ENCODE data around the gene MYO5A. TPM values are rescaled to one million over a fixed set of nuclear protein-coding genes. Genes with fewer than 3 reads are reported as not detected.
"Not testable (repeated sequence)": the region's sequence is repeated elsewhere in the genome, so short reads cannot be mapped to it uniquely, and the experiment has no call there.

Gene MYO5A
- total RNA-seq, 2 experiments from 2014 or later = 15.8 to 18.1 TPM

- no peak overlapping the region for H3K4me3 Mint-ChIP-seq
- no peaks in the 10 kb centered on the region for H3K27me3 Mint-ChIP-seq
- no peak for DNase-seq
- peaks cover 2% of the 10 kb centered on the region for H3K9me3 Mint-ChIP-seq
- no peaks in the 10 kb centered on the region for H3K36me3 Mint-ChIP-seq
- H3K4me1 Mint-ChIP-seq = peaks cover 22% of the 10 kb centered on the region
- H3K27ac Mint-ChIP-seq = no peak overlapping the region
Observed at GRCh38 chr15:52440946-52441345, 87.7 kb downstream of the MYO5A start.

DNA sequence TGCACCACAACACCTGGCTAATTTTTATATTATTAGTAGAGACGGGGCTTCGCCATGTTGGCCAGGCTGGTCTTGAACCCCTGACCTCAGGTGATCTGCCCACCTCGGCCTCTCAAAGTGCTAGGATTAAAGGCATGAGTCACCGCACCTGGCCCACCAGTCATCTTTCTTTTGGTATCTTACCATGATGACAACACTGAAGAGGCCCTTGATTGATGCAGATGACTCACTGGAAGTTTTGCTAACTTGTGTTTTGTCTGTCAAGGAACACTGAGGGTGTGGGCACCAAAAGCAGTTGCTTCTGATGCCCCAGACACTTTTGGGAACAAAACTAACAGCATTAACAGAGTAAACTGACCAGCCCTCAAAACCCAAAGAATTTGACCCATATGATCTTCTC lies 88.3 kb downstream of the MYO5A start:
- no peaks in the 10 kb centered on the region for H3K27me3 Mint-ChIP-seq
- no peak overlapping the region for H3K4me3 Mint-ChIP-seq
- H3K36me3 Mint-ChIP-seq = no peaks in the 10 kb centered on the region
- no peak overlapping the region for H3K27ac Mint-ChIP-seq
- peaks cover 20% of the 10 kb centered on the region for H3K4me1 Mint-ChIP-seq
- peaks cover 2% of the 10 kb centered on the region for H3K9me3 Mint-ChIP-seq
- DNase-seq = no peak

- H3K36me3 Mint-ChIP-seq = no peaks in the 10 kb centered on the region
- no peak overlapping the region for H3K4me3 Mint-ChIP-seq
- peaks cover 20% of the 10 kb centered on the region for H3K4me1 Mint-ChIP-seq
- H3K27me3 Mint-ChIP-seq = no peaks in the 10 kb centered on the region
- no peak for DNase-seq
- no peak overlapping the region for H3K27ac Mint-ChIP-seq
- peaks cover 2% of the 10 kb centered on the region for H3K9me3 Mint-ChIP-seq
Observed at GRCh38 chr15:52439470-52439869, 89.2 kb downstream of the MYO5A start.

DNA sequence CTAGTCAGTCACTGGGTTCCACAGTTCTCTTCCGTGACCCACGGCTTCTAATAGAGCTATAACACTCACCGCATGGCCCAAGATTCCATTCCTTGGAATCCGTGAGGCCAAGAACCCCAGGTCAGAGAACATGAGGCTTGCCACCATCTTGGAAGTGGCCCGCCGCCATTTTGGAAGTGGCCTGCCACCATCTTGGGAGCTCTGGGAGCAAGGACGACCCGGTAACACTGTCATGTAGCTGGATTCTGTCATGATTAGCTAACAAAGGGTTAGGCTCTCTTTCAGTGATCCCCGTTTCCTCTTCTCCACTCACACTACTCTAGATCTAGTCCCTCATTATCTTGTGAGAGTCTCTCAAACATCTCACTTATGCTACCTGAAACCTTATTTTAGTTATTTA lies 89.6 kb downstream of the MYO5A start:
- H3K27me3 Mint-ChIP-seq, H3K4me3 Mint-ChIP-seq, H3K9me3 Mint-ChIP-seq, DNase-seq, H3K27ac Mint-ChIP-seq, H3K36me3 Mint-ChIP-seq: not testable (repeated sequence)
- H3K4me1 Mint-ChIP-seq = peaks cover 20% of the 10 kb centered on the region

DNA sequence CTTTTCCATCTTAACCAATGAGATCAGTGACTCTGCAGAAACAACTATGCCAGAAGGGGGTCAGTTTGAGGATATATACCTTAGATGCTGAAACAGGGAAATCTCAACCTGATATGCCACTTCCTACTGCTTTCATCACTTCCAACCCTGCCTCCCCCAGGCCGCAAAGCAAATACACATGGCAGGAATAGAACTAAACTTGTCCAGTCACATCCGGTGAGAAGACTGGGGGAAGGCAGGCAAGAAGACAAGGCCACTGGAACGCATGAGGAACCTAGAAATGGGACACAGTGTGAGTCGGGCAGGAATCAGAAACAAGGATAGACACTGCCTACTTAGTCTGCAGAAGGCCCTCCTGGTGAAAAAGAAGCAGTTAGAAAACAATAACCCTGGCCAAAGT lies 90.6 kb downstream of the MYO5A start:
- Mint-ChIP-seq H3K4me3 (no peak overlapping the region), H3K27ac (peak overlapping the region; percentile 44), H3K9me3 (peaks cover 2% of the 10 kb centered on the region), H3K27me3 (no peaks in the 10 kb centered on the region), H3K36me3 (no peaks in the 10 kb centered on the region), H3K4me1 (peaks cover 21% of the 10 kb centered on the region)
- no peak for DNase-seq

GRCh38 chr15:52437646-52438045 lies 91.0 kb downstream of the MYO5A start:
- Mint-ChIP-seq H3K4me3 (no peak overlapping the region), H3K9me3 (peaks cover 2% of the 10 kb centered on the region), H3K27me3 (no peaks in the 10 kb centered on the region), H3K36me3 (no peaks in the 10 kb centered on the region), H3K4me1 (peaks cover 24% of the 10 kb centered on the region), H3K27ac (peak overlapping the region; percentile 44)
- no peak for DNase-seq

DNA sequence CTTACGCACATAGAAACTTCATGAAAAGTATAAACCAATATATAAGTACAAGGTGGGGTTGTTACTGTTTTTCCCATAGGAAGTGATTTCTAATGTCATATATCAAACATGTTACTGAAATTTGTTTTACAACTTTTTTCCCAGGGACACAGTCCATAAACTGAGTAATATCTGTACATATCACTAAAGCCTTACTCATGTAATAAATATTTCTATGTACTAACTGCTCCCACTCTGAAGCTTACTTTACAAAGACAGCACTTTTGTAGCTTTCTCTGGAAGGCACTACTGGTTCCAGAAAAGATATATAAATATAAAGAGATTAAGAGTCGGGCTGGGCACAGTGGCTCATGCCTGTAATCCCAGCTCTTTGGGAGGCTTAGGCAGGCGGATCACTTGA lies 91.7 kb downstream of the MYO5A start:
- no peaks in the 10 kb centered on the region for H3K36me3 Mint-ChIP-seq
- no peaks in the 10 kb centered on the region for H3K27me3 Mint-ChIP-seq
- no peak for DNase-seq
- H3K27ac Mint-ChIP-seq = no peak overlapping the region
- H3K4me1 Mint-ChIP-seq = peaks cover 22% of the 10 kb centered on the region
- peaks cover 2% of the 10 kb centered on the region for H3K9me3 Mint-ChIP-seq
- H3K4me3 Mint-ChIP-seq = no peak overlapping the region

DNA sequence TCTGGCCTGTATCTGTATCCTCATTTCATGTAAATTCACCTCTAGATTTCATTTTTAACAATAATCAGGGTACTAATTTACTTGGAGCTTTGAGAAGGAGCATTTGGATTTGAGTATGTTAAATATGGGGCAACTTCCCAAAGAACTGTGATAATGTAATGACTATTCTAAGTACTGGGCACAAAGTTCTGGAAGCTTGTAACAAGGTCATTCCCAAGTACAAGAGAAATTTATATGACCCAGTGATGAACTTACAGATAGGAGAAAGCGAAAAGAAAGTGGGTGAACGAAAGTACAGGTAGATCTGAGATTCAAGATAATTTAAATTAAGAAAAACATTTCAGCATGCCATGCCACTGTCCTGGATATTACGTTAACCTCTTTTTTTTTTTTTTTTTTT lies 93.8 kb downstream of the MYO5A start:
- DNase-seq = no peak
- Mint-ChIP-seq H3K4me3 (no peak overlapping the region), H3K36me3 (no peaks in the 10 kb centered on the region), H3K4me1 (peaks cover 19% of the 10 kb centered on the region), H3K27ac (no peak overlapping the region), H3K9me3 (peaks cover 2% of the 10 kb centered on the region), H3K27me3 (no peaks in the 10 kb centered on the region)

GRCh38 chr15:52428297-52428696 lies 100.4 kb downstream of the MYO5A start:
- Mint-ChIP-seq H3K27ac (no peak overlapping the region), H3K36me3 (peaks cover 2% of the 10 kb centered on the region), H3K9me3 (no peaks in the 10 kb centered on the region), H3K27me3 (no peaks in the 10 kb centered on the region), H3K4me3 (no peak overlapping the region), H3K4me1 (peaks cover 5% of the 10 kb centered on the region)
- DNase-seq = no peak

DNA sequence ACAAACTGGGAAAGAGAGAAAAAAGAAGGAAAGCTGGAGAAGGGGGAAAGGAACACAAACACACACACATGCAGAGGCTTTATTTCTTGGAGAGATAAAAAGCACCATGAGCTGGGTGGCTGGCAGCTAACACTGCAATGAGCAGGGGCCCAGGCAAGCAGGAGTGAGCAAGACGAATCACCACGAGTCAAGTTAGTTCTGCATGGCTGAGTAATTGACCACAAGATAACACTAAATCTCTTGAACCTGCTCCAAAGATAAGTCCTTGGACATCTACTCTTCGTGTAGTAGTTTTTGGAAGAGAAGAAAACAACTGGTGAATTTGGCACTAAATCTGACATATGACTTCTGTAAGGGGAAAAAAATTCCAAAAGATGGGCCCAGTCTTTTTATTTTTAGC lies 100.9 kb downstream of the MYO5A start:
- H3K9me3 Mint-ChIP-seq = no peaks in the 10 kb centered on the region
- DNase-seq = no peak
- peaks cover 2% of the 10 kb centered on the region for H3K4me1 Mint-ChIP-seq
- H3K27ac Mint-ChIP-seq = no peak overlapping the region
- H3K4me3 Mint-ChIP-seq = no peak overlapping the region
- H3K27me3 Mint-ChIP-seq = no peaks in the 10 kb centered on the region
- peaks cover 3% of the 10 kb centered on the region for H3K36me3 Mint-ChIP-seq

DNA sequence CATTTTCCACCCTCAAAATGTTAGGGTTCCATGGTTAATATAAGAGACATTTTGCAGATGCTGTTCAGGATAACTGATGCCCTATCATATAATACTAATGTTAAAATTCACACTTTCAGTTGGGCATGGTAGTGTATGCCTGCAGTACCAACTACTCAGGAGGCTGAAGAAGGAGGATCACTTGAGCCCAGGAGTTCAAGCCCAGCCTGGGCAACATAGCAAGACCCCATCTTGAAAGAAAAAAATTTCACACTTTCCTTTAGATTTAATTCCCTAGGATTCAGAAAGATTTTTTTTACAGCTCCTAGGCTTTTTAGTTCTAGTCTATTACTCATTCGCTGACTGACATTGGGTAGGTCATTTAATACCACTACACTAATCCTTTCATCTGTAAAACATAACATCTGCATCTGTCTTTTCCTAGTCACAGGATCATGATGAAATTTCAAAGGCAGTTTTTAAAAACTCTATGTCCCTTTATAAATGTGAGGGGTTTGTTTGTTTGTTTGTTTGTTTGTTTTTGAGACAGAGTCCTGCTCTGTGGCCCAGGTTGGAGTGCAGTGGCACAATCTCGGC lies 103.7 kb downstream of the MYO5A start:
- Mint-ChIP-seq H3K27ac (no peak overlapping the region), H3K27me3 (no peaks in the 10 kb centered on the region), H3K4me3 (no peak overlapping the region), H3K4me1 (no peaks in the 10 kb centered on the region), H3K36me3 (peaks cover 3% of the 10 kb centered on the region), H3K9me3 (no peaks in the 10 kb centered on the region)
- DNase-seq = no peak

DNA sequence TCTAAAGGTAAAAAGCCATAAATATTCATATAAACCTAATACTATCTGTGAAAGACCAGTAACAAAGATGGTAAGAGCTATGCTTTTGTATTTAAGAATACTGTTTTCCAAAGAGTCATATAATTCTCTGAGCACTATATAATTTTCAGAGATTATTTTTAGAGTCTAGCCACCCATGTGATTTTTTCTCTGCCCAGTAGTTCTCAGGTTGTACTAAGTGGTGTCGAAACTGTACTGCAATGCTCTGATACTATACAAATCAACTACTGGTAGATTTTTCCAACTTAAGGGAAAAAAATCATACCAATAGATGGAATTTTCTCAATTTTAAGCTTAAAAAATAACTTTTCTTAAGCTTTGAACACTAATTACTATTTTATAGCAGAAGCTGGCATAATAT lies 104.8 kb downstream of the MYO5A start:
- no peak for DNase-seq
- Mint-ChIP-seq H3K27me3 (no peaks in the 10 kb centered on the region), H3K27ac (no peak overlapping the region), H3K4me3 (no peak overlapping the region), H3K4me1 (no peaks in the 10 kb centered on the region), H3K36me3 (peaks cover 3% of the 10 kb centered on the region), H3K9me3 (no peaks in the 10 kb centered on the region)

DNA sequence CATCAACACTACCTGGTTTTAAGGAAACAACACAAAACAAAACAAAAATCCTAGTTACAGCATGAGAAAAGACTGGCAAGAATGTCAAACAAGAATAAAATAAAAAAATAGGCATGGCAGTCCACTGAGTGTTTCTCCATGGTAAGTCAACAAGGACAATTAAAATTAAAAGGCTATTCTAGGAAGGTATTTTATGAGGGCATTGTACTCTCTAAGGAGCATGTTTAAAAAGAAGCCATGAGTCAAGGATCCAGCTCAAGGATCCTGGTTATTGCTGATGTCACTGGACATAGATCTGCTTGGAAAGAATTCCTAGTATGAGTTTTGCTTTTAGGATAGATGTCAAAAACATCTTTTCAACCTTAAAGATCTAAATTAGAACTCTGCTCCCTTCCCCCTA lies 106.7 kb downstream of the MYO5A start:
- no peak overlapping the region for H3K4me3 Mint-ChIP-seq
- H3K36me3 Mint-ChIP-seq = peaks cover 6% of the 10 kb centered on the region
- no peak overlapping the region for H3K27ac Mint-ChIP-seq
- DNase-seq = no peak
- no peaks in the 10 kb centered on the region for H3K27me3 Mint-ChIP-seq
- H3K4me1 Mint-ChIP-seq = peaks cover 2% of the 10 kb centered on the region
- H3K9me3 Mint-ChIP-seq = no peaks in the 10 kb centered on the region

GRCh38 chr15:52421029-52421428 lies 107.7 kb downstream of the MYO5A start:
- no peaks in the 10 kb centered on the region for H3K9me3 Mint-ChIP-seq
- H3K4me3 Mint-ChIP-seq = no peak overlapping the region
- no peak overlapping the region for H3K27ac Mint-ChIP-seq
- no peaks in the 10 kb centered on the region for H3K27me3 Mint-ChIP-seq
- peaks cover 2% of the 10 kb centered on the region for H3K4me1 Mint-ChIP-seq
- H3K36me3 Mint-ChIP-seq = peaks cover 6% of the 10 kb centered on the region
- DNase-seq = no peak

DNA sequence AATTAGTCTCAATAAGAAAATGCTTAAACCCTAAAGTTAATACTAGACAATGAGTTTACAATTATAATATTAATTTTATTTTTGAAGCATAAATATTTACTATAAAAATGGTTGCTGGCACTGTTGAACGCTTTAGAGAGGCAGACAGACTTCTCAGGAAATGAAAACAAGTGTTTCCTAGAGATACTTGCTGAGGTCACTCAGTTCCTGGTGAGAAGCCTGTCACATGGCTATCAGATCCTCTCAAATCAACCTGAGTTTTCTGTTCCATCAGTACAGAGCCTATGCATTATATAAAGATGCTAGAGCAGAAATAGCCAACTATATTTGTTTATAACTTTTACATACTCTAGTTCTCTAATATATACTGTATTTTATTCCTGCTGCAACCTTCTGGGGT lies 109.2 kb downstream of the MYO5A start:
- Mint-ChIP-seq H3K4me1 (peaks cover 2% of the 10 kb centered on the region), H3K27me3 (no peaks in the 10 kb centered on the region), H3K27ac (no peak overlapping the region), H3K9me3 (no peaks in the 10 kb centered on the region), H3K4me3 (no peak overlapping the region), H3K36me3 (peaks cover 5% of the 10 kb centered on the region)
- DNase-seq = no peak

GRCh38 chr15:52417957-52418356 lies 110.7 kb downstream of the MYO5A start:
- no peaks in the 10 kb centered on the region for H3K9me3 Mint-ChIP-seq
- no peaks in the 10 kb centered on the region for H3K27me3 Mint-ChIP-seq
- H3K36me3 Mint-ChIP-seq = peaks cover 3% of the 10 kb centered on the region
- no peak for DNase-seq
- no peak overlapping the region for H3K27ac Mint-ChIP-seq
- H3K4me3 Mint-ChIP-seq = no peak overlapping the region
- H3K4me1 Mint-ChIP-seq = peaks cover 2% of the 10 kb centered on the region

- no peak for DNase-seq
- Mint-ChIP-seq H3K36me3 (peaks cover 3% of the 10 kb centered on the region), H3K27ac (no peak overlapping the region), H3K4me3 (no peak overlapping the region), H3K27me3 (no peaks in the 10 kb centered on the region), H3K9me3 (no peaks in the 10 kb centered on the region), H3K4me1 (peaks cover 2% of the 10 kb centered on the region)
Observed at GRCh38 chr15:52417521-52417920, 111.2 kb downstream of the MYO5A start.

Measured in activated naive CD8-positive, alpha-beta T cell treated with anti-CD3 and anti-CD28 coated beads for 36 hours (primary cell).